ENCODE results near the gene MYDGF.

Gene MYDGF

DNA sequence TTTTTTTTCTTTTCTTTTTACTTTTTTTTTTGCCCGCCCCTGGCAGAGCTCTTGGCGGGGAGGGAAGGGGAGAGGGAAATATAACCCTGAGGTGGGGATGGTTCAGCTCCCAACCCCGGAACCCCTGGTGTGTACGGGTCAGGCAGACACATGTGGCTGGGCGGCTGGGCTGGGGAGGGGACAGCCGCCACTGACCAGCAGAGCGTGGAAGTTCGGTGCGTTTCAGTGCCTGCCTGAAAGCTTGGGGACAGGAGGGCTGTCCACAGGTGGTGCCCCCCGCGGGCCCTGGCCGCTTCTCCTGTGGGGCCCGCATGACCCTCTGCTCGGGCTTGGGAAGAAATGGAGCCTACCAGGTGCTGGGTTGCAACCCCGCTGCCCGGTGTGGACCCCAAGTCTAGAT lies 5.2 kb upstream of the MYDGF start:
- DNase-seq (ENCODE audit: low read depth) = no peak

DNA sequence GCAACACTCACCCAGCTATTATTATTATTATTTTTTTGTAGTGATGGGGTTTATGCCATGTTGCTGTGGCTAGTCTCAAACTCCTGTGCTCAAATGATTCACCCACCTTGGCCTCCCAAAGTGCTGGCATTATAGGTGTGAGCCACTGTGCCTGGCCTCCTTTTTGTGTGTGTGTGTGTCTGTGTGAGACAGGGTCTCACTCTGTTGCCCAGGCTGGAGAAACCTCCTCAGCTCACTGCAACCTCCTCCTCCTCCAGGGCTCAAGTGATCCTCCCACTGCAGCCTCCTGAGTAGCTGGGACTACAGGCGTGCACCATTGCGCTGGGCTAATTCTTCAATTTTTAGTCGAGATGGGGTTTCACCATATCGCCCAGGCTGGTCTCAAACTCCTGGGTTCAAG lies 3.6 kb upstream of the MYDGF start:
- no peak for DNase-seq (ENCODE audit: low read depth)

DNA sequence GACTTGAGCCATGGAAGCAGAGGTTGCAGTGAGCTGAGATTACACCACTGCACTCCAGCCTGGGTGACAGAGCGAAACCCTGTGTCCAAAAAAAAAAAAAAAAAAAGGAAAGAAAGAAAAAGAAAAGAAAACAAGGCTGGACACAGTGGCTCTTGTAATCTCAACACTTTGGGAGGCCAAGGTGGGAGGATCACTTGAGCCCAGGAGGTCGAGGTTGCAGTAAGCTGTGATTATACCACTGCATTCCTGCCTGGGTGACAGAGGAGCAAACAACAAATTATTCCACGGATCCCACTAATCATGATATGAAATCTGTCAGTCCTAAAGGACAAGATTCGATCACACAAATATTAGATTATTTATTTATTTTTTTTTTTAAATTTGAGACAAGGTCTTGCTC lies 3.1 kb upstream of the MYDGF start:
- DNase-seq (ENCODE audit: low read depth) = no peak

DNA sequence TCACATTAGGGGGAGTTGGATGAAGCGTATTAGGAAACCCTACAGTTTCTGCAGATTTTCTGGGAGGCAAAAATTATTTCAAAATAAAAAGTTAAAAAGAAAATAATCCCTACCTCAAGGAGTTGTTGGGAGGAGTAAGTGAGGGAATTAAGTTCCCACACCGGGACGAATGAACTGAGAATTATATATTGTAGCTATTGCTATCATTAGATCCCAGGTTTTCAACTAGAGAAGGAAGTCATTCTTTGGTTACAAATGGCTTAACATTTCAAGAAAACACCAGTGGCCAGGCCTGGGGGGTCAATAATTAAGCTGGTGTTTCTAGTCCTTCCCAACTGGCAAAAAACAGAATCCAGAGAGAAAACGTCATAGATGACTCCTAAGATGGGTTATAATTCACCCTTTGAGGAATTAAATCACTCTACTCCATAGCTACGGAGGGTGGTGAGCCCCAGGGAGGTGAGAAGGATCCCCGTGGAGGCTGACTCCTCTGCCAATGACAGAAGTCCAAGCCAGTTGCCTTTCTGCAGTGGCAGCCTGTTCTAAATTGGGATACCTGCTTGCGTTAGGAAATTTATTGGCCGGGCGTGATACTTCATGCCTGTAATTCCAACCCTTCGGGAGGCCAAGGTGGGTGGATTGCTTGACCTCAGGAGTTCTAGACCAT lies 1.2 kb upstream of the MYDGF start:
- no peak for DNase-seq (ENCODE audit: low read depth)

DNA sequence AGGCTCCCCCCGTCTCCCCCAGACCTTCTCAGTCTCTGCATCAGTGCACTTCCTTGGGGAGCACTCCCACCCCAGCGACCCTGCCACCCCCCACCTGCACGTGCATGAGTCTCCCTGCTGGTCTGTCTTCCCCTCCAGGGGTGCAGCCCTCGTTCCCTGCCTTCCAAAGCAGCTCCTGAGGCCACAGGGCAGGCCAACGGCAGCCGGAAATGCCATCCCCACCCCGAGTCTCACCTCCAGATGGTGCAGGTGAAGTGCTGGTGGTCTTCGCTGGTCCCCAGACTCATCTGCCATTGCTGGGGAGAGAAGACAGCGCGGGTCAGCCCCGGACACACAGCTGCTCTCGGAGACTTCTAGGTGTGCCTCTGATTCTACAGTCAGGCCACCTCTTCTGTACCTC lies 5.5 kb downstream of the MYDGF start:
- DNase-seq (ENCODE audit: low read depth) = no peak

DNA sequence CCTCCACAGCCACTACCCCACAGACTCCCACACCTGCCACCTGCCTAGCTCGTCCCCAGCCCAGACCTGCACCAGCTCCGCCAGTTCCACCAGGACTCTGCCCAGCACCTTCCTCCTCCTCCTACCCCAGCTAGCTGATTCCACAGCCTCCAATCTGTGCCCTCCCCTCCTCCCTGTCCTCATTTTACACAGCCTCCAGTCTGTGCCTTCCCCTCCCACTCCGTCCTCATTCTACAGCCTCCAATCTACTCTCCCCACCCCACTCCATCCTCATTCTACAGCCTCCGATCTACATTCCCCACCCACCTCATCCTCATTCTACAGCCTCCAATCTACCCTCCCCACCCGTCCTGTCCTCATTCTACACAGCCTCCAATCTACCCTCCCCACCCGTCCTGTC lies 7.3 kb downstream of the MYDGF start:
- DNase-seq (ENCODE audit: low read depth) = no peak

DNA sequence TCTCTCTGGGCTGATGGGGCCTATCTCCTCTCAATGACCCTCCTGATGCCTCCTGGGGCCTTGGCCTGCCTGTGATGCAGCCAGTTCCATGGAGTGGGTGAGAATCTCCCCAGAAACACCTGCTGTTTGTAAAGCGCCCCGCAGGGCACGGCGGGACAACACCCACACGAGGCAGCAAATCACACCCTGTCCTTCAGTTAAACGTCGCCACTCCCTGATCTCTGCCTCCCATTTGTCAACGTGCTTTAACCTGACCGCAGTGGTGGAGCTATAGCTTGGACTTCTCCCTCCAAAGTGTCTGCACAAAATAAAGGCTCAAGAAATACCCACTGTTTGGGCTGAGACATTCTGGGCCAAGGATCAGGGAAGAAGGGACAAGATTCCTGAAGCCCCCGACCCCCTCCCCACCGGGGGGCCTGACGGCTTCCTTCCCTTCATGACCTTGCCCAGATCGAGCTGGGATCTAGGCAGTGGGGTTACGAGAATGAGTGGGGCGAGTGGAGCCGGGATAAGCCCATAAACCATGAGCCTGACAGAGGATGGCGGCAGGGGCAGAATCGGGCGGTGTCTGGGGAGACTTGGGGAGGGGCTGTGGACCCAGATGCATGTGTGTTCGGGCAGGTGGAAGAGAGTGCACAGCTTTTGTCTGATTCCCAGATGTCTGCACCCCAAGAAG lies 8.0 kb downstream of the MYDGF start:
- no peak for DNase-seq (ENCODE audit: low read depth)

DNA sequence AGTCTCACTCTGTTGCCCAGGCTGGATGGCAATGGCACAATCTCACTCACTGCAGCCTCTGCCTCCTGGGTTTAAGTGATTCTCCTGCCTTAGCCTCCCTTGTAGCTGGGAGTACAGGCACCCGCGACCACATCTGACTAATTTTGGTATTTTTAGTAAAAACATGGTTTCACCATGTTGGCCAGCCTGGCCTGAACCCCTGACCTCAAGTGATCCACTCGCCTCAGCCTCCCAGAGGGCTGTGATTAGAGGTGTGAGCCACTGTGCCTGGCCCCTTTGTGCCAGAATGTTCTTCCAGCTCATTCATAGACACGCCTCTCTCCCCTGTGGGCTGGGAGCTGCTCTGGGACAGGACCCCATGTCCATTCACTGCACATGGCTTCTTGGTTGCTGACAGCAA lies 9.1 kb downstream of the MYDGF start:
- no peak for DNase-seq (ENCODE audit: low read depth)

DNA sequence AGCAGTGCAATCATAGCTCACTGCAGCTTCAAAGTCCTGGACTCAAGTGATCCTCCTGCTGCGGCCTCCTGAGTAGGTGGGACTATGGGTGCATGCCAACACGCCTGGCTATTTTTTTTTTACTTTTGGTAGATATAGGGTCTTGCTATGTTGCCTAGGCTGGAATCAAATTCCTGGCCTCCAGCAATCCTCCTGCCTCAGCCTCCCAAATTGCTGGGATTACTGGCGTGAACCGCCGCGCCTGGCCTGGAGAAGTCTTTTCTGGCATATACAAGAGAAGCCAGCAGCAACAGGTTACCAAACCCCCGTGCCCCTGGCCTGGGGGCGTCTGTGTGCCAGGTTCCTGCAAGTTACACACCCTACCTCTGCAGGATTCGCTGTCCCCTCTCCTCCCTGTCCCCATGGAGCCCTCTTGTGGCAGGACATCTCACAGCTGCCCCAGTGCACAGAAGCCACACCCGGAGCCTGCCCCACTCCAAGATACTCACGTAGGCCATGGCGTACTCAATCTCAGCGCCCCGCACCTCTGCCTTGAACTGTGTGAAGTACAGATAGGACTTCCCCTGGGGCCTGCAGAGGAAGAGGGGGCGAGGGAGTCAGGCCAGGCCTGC lies 9.9 kb downstream of the MYDGF start:
- no peak for DNase-seq (ENCODE audit: low read depth)

DNA sequence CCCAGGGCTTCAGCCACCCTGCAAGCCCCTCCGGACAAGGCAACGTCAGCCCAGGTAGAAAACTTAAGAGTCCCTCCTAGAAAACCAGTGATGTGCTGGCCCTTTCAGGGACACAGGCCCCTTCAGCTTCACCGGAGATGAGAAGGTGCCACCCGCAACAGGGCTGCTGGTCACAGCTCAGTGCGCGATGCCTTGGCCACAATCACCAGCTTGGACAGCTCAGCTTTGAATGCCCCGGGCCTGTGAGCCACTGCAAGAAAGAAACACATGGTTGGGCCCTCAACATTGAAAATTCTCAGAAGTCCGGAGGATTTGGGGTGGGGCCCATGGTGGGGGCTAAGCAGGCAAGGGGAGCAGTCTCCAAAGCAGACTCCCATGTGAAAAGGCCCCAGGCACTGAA lies 12.3 kb downstream of the MYDGF start:
- DNase-seq (ENCODE audit: low read depth) = no peak

DNA sequence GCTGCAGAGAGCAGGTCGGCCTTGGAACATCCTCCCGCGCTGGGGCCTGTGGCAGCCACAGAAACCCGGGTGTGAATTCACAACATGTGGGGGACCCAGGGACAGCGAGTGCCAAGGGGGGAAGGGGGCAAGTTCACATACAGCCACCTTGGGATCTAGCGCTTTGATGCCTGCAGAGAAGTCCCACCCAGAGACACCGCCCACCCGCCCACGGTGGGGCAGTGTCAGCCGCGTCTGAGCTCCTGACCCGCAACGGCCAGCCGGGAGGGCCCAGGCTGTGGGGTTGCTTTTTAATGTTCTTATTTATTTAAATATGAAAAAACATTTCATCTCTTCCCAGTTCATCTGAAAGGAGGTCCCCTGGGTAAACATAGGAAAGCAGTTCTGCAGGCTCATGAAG lies 12.9 kb downstream of the MYDGF start:
- no peak for DNase-seq (ENCODE audit: low read depth)

DNA sequence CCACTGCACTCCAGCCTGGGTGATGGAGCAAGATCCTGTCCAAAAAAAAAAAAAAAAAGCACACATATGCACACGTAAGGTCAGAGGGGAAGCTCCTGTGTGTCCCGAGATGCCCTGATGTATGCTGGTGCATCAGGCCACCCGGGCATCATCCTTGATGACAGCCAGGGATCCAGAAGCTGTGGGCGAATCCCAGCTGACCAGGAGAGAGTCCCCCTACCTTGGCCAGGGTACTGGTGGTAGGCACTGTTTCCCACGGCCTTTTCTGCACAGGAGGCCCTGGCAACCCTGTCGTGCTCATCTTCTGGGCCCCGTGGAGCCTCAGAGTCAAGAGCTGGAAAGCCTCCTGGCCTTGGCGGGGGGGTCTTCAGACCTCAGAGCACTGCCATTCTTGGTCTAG lies 14.0 kb downstream of the MYDGF start:
- no peak for DNase-seq (ENCODE audit: low read depth)

DNA sequence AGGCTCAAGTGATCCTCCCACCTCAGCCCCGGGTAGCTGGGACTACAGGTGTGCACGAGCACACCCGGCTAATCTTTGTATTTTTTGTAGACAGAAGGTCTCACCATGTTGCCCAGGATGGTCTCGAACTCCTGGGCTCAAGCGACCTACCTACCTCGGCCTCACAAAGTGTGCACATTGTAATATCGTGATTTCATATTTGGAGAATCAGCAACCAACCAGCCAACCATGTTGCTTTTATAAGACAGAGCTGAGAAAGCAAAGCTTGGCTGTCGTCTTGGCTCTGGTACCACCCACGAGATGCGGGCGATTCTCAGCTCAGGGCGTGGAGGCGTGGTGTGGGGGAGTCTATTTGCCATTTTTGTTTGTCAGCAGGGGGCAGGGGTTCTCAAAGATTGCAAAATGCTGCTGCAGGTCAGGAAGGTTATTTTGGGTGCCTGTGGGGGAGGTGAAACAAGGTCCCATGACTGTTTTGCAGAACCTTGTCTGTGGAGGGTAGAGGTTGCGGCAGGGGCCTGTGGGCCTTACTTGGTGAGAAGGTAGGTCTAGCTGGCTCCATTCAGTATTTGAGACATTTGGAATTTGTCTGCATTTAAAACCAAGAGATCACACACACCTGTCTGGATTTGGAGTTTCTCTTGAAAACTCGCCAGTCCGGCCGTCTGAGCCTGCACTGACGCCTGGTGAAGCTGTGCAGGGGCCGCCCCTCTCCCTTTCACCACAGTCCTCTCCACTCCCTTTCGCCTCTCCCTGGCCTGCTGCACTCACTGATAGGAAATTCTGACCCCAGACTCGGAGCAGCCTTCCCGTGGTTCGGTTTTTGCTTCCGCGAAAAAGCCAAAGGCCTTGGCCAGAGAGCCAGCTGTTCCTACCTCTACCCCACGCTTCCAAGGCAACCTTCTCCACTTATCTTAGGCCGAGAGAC lies 15.4 kb downstream of the MYDGF start:
- no peak for DNase-seq (ENCODE audit: low read depth)

DNA sequence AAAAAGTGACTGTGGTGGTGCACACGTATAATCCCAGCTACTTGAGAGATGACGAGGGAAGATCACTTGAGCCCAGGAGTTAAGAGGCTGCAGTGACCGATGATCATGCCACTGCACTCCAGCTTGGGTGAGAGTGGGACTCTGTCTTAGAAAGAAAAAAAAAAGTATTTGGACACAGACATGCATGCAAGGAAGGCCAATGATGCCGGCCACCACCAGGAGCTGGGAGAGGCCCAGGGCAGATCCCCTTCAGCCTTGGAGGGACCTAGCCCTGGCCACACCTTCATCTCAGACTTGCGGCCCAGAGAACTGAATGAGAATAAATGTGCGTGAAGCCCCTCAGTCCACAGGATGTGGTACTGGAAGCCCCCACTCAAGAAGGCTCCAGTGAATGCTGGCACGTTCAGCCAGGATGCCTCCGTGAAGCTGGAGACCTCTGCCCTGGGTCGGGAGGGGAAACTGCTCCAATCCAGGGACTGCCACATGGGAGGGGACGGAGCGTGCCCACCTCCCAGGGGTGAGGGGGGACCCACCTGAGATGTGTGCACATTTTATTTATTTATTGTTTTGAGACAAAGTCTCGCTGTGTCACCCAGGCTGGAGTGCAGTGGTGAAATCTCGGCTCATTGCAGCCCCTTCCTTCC lies 16.2 kb downstream of the MYDGF start:
- DNase-seq (ENCODE audit: low read depth) = no peak

DNA sequence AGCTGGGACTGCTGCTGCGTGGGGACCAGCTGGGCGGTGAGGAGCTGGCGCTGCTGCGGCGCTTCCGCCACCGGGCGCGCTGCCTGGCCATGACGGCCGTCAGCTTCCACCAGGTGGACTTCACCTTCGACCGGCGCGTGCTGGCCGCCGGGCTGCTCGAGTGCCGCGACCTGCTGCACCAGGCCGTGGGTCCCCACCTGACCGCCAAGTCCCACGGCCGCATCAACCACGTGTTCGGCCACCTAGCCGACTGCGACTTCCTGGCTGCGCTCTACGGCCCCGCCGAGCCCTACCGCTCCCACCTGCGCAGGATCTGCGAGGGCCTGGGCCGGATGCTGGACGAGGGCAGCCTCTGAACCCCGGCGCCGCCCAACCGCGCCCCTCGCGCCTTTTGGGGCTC lies 18.1 kb downstream of the MYDGF start:
- DNase-seq (ENCODE audit: low read depth) = no peak

DNA sequence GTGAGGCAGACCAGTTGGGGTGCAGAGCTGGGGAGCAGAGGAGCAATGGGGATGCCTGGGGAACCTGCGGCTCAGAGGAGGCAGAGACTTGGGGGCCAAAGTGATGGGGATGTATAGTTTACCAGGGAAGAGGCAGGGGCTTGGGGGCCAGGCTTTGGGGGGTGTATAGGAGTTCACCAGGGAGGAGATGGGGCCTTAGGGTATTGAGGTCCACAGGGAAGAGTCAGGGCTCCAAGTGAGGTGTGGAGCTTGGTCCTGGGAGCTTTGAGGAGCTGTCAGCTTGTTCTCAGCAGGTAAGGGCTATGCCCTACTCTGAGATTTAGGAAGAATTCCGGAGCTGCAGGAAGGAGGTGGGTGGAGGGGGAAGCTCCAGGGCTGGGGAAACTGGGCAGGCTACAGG lies 20.0 kb downstream of the MYDGF start:
- DNase-seq (ENCODE audit: low read depth) = no peak

DNA sequence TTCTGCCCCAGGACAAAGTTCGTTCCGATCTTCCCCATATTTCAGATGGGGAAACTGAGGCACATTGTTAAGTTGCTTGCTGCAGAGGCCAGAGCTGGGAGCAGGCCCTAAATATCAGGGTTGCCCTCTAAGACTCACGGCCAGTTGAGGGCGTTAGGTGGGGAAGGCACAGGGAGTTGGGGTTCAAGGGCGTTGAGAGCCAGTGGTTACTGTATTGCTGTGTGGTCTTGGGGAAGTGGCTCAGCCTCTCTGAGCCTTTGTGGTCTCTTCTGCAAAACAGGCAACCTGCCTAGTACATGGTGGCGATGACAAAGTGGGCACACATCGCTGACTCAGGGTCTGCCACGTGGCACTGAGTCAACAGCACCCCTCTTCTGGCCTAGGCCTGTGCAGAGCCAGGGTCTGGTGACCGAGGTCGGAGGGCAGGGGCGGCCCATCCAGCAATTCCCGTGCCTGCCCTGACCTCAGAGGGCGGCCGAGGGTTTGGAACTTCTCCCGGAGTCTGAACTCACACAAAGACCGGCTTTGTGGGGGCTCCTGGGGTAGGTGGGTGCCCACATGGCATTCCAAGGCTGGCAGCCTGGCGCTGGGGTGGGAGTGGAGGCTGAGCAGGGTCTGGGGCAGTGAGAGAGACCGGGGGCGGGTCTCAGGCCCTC lies 20.6 kb downstream of the MYDGF start:
- DNase-seq (ENCODE audit: low read depth) = no peak

DNA sequence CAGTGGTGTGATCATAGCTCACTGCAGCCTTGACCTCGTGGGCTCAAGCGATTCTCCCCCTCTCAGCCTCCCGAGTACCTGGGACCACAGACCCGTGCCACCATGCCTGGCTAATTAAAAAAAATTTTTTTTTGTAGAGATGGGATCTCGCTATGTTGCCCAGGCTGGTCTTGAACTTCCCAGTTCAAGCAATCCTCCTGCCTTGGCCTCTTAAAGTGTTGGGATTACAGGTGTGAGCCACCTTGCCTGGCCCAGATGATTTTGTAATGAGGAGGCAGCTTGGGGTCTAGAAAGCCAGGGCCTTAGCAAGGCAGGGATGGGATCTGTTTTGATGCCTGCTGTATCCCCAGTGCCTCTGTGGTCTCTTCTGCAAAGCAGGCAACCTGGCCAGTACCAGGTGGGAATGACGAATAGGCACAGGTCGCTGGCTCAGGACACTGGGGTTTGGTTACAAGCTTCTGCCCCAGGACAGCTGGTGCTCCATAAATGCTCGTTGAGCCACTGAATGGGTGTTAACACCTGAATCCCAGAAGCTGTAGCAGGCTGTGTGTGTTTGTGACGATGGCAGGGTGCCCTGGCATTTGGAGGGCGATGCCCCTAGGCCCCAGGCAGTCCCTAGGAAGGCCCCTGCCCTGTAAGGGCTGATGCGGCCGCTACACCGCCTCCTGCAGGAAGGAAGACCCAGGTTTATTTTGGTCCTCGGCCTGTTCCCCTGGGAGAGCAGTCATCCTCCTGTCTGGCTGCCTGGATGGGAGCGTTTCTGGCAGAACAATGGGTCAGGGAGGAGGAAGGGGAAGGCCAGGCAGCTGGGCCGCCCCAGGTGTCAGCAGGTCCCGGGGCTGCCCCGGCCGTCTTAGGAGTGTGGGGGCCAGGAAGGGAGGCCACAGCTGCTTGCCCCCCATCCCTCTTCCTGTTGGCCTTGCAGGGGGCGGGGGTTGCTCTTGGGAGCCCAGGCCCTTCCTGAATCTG lies 22.2 kb downstream of the MYDGF start:
- no peak for DNase-seq (ENCODE audit: low read depth)

DNA sequence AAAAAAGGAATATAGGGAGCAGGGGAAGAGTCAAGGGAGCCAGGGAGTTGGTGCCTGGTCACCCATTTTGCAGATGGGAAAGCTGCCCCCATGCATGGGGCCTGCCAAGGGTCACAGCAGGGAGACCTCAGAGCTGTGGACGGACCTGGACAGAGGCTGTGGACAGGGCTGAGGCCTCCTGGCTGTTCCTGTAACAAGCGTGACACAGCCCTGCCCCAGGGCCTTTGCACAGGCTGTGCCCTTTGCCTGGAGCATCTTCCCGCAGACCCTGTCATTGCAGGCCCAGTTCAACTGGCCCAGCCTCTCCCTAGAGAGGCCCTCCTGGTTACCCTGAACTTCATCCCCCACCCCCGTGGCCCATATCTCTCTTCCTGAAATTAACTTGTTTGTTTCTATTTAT lies 24.4 kb downstream of the MYDGF start:
- no peak for DNase-seq (ENCODE audit: low read depth)

DNA sequence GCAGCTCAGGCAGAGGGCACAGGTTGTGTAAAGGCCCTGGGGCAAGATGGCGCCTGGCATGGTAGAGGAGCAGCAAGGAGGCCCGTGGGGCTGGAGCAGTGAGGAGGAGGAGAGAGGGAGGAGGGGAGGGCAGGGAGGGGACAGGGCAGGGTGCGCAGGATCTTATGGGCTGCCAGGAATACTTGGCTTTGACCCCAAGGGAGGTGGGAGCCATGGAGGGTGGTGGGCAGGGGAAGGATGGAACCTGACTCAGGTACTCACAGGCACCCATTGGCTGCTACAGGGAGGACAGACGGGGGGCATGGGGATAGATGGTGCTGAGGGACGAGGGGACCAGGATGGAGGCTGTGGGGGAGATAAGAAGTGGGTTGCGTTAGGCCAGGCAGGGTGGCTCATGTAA lies 27.5 kb downstream of the MYDGF start:
- DNase-seq (ENCODE audit: low read depth) = no peak
